OCI-LY7 (cell line): ENCODE results near the gene CYP2B6.

Source experiments
- CTCF ChIP-seq: fragments of 200-600 bp; sonication (generic); conservative IDR thresholded peaks from 2 replicates; pipeline ENCODE4 v1.5.1; 2014; ENCODE audit warnings: mild to moderate bottlenecking, antibody characterized with exemption, low read length, moderate library complexity, mixed read lengths
- EZH2phosphoT487 ChIP-seq: fragments of 200-600 bp; sonication (generic); IDR thresholded peaks from 2 replicates; pipeline ENCODE4 v1.6.1; 2018; ENCODE audit warnings: low read depth, borderline replicate concordance, mild to moderate bottlenecking, mixed run types, antibody characterized with exemption, low read length, moderate library complexity, mixed read lengths

- TF ChIP-seq CTCF (no peak), EZH2phosphoT487 (no peak)
Observed at GRCh38 chr19:40954573-40954972, 36.5 kb upstream of the CYP2B6 start.
